ENCODE measurements around the gene KCNJ3. TPM values are rescaled to one million over a fixed set of nuclear protein-coding genes. Genes with fewer than 3 reads are reported as not detected.
"Not testable (repeated sequence)": the region's sequence is repeated elsewhere in the genome, so short reads cannot be mapped to it uniquely, and the experiment has no call there.

The KCNJ3 gene
- total and polyA plus RNA-seq, 2 donors from 2014 or later: 3.6 to 9.9 TPM

- DNase-seq (no peak), FAIRE-seq (no peak)
- Histone ChIP-seq H3K4me1 (ENCODE audit: control insufficient read depth in 2 of 3, insufficient read depth in 2 of 3, low read depth in 1 of 3, low read length in 3 of 3) (no peaks in the 10 kb centered on the region), H3K9me3 (ENCODE audit: control insufficient read depth in 2 of 3, insufficient read depth in 1 of 3, low read length in 3 of 3) (no peaks in the 10 kb centered on the region), H3K4me3 (ENCODE audit: low read length in 3 of 3) (no peak overlapping the region), H3K27me3 (ENCODE audit: control insufficient read depth, insufficient read depth, low read length) (no peaks in the 10 kb centered on the region), H3K9ac (ENCODE audit: low read length in 3 of 3) (no peak overlapping the region), H3K27ac (ENCODE audit: low read depth in 2 of 2, low read length in 2 of 2) (no peak overlapping the region), H3K36me3 (ENCODE audit: control insufficient read depth in 2 of 3, insufficient read depth in 3 of 3, low read length in 3 of 3) (peaks cover 0 to 6% (median 0%) of the 10 kb centered on the region in 3 donors)
- intact Hi-C loops (cut with DNase I): no loop called here
- TF ChIP-seq CTCF (IDR thresholded peaks at IDR 0.05; ENCODE audit: borderline replicate concordance, extremely low read depth, insufficient read depth): no peak
Measured at GRCh38 chr2:154850532-154850931, 152.0 kb downstream of the KCNJ3 start.

GRCh38 chr2:154855138-154855537 lies 156.6 kb downstream of the KCNJ3 start:
- no peak overlapping the region for H3K27ac ChIP-seq (ENCODE audit: low read depth in 2 of 2, low read length in 2 of 2)
- no peak for TF ChIP-seq CTCF (IDR thresholded peaks at IDR 0.05; ENCODE audit: borderline replicate concordance, extremely low read depth, insufficient read depth)
- H3K27me3 ChIP-seq (ENCODE audit: control insufficient read depth, insufficient read depth, low read length): no peaks in the 10 kb centered on the region
- H3K9me3 ChIP-seq (ENCODE audit: control insufficient read depth in 2 of 3, insufficient read depth in 1 of 3, low read length in 3 of 3): no peaks in the 10 kb centered on the region
- DNase-seq (no peak), FAIRE-seq (no peak)
- H3K9ac ChIP-seq (ENCODE audit: low read length in 3 of 3): no peak overlapping the region
- peaks cover 0 to 6% (median 0%) of the 10 kb centered on the region in 3 donors for H3K36me3 ChIP-seq (ENCODE audit: control insufficient read depth in 2 of 3, insufficient read depth in 3 of 3, low read length in 3 of 3)
- intact Hi-C loops (cut with DNase I): no loop called here
- no peaks in the 10 kb centered on the region for H3K4me1 ChIP-seq (ENCODE audit: control insufficient read depth in 2 of 3, insufficient read depth in 2 of 3, low read depth in 1 of 3, low read length in 3 of 3)
- H3K4me3 ChIP-seq (ENCODE audit: low read length in 3 of 3): no peak overlapping the region

GRCh38 chr2:154867151-154867550 lies 168.7 kb downstream of the KCNJ3 start:
- H3K36me3 ChIP-seq (ENCODE audit: control insufficient read depth in 2 of 3, insufficient read depth in 3 of 3, low read length in 3 of 3); H3K27ac ChIP-seq (ENCODE audit: low read depth in 2 of 2, low read length in 2 of 2); FAIRE-seq; DNase-seq; H3K27me3 ChIP-seq (ENCODE audit: control insufficient read depth, insufficient read depth, low read length); intact Hi-C loops (cut with DNase I); H3K9ac ChIP-seq (ENCODE audit: low read length in 3 of 3); H3K4me1 ChIP-seq (ENCODE audit: control insufficient read depth in 2 of 3, insufficient read depth in 2 of 3, low read depth in 1 of 3, low read length in 3 of 3); H3K9me3 ChIP-seq (ENCODE audit: control insufficient read depth in 2 of 3, insufficient read depth in 1 of 3, low read length in 3 of 3); H3K4me3 ChIP-seq (ENCODE audit: low read length in 3 of 3): not testable (repeated sequence)

GRCh38 chr2:154875999-154876398 lies 177.5 kb downstream of the KCNJ3 start:
- intact Hi-C loops (cut with DNase I): no loop called here
- FAIRE-seq: no peak
- H3K36me3 ChIP-seq (ENCODE audit: control insufficient read depth in 2 of 3, insufficient read depth in 3 of 3, low read length in 3 of 3): no peaks in the 10 kb centered on the region
- no peak overlapping the region for H3K9ac ChIP-seq (ENCODE audit: low read length in 3 of 3)
- H3K27ac ChIP-seq (ENCODE audit: low read depth in 2 of 2, low read length in 2 of 2): no peak overlapping the region
- no peaks in the 10 kb centered on the region for H3K27me3 ChIP-seq (ENCODE audit: control insufficient read depth, insufficient read depth, low read length)
- no peaks in the 10 kb centered on the region for H3K9me3 ChIP-seq (ENCODE audit: control insufficient read depth in 2 of 3, insufficient read depth in 1 of 3, low read length in 3 of 3)
- TF ChIP-seq CTCF (IDR thresholded peaks at IDR 0.05; ENCODE audit: borderline replicate concordance, extremely low read depth, insufficient read depth): no peak
- no peak overlapping the region for H3K4me3 ChIP-seq (ENCODE audit: low read length in 3 of 3)
- DNase-seq: no peak
- H3K4me1 ChIP-seq (ENCODE audit: control insufficient read depth in 2 of 3, insufficient read depth in 2 of 3, low read depth in 1 of 3, low read length in 3 of 3): no peaks in the 10 kb centered on the region

Measured in kidney (tissue), 14 donors.